Measurements from ENCODE around the gene OVCH1. TPM values are rescaled to one million over a fixed set of nuclear protein-coding genes. Genes with fewer than 3 reads are reported as not detected.

The OVCH1 gene
- total RNA-seq, 1 donor = under 0.01 TPM

DNA sequence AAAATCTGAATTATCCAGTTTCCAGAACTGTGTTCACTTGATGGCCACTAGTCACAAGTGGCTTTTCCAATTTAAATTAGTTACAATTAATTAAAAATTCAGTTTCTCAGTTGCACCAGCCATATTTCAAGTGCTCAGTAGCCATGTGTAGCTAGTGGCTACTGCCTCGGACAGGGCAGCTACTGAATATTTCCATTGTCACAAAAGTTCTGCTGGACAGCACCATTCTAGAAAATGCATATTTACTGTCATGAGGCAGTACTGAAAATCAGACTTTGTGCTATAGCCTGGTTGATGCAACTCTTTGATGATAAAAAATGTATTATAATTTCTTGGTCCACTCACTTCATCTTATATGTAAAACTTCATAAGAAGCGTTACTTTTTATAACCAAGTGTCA is 11.5 kb upstream of the OVCH1 start:
- TF ChIP-seq, protein P1, sequence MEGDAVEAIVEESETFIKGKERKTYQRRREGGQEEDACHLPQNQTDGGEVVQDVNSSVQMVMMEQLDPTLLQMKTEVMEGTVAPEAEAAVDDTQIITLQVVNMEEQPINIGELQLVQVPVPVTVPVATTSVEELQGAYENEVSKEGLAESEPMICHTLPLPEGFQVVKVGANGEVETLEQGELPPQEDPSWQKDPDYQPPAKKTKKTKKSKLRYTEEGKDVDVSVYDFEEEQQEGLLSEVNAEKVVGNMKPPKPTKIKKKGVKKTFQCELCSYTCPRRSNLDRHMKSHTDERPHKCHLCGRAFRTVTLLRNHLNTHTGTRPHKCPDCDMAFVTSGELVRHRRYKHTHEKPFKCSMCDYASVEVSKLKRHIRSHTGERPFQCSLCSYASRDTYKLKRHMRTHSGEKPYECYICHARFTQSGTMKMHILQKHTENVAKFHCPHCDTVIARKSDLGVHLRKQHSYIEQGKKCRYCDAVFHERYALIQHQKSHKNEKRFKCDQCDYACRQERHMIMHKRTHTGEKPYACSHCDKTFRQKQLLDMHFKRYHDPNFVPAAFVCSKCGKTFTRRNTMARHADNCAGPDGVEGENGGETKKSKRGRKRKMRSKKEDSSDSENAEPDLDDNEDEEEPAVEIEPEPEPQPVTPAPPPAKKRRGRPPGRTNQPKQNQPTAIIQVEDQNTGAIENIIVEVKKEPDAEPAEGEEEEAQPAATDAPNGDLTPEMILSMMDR (IDR thresholded peaks at IDR 0.05; ENCODE audit: insufficient read depth, low read depth, low read length) = no peak

DNA sequence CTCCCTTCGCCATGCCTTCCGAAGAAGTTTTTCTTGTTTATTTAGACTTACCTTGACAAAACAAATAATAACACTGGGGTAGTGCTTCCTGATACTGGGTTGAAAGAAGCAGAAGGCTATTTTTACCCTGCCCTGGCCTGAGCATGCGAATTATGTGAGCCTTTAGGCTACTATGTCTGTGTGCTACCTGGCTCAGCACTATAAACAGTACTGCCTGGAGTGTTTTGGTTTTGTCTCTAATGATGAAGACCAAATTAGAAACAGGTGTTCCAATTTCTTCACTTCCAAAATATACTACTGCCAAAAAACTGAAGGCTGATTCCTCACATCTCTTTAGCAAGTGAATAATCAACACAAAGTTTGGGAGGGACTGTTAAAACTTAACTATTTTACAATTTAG is 7.6 kb upstream of the OVCH1 start:
- H3K4me3 ChIP-seq (ENCODE audit: low read depth, low read length) = no peak overlapping the region
- TF ChIP-seq, protein P1 (IDR thresholded peaks at IDR 0.05; ENCODE audit: insufficient read depth, low read depth, low read length) = no peak
- no peak for DNase-seq (ENCODE audit: low read depth)

More for the DNA sequence above, 11.5 kb upstream of the OVCH1 start:
- no peak for DNase-seq (ENCODE audit: low read depth)
- H3K4me3 ChIP-seq (ENCODE audit: low read depth, low read length) = no peak overlapping the region

DNA sequence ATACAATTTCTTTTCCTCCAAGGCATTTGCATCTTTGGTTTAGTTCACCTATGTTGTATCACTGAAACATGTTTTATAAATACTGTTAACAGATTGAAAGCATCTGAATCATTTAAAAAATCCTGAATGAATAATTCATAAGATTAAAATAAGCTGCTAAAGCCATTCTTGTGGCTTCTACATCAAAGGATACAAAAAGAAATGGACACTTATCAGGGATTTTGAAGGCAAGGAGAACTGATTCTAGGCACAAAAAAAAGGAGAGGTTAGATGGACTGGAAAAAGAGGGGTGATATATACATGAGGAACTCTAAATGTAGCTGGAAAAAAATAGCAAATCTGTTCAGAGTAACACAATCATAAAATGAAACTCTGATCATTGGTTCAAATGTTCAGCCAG is 5.8 kb upstream of the OVCH1 start:
- TF ChIP-seq, protein P1 (IDR thresholded peaks at IDR 0.05; ENCODE audit: insufficient read depth, low read depth, low read length) = no peak
- no peak for DNase-seq (ENCODE audit: low read depth)
- no peak overlapping the region for H3K4me3 ChIP-seq (ENCODE audit: low read depth, low read length)

DNA sequence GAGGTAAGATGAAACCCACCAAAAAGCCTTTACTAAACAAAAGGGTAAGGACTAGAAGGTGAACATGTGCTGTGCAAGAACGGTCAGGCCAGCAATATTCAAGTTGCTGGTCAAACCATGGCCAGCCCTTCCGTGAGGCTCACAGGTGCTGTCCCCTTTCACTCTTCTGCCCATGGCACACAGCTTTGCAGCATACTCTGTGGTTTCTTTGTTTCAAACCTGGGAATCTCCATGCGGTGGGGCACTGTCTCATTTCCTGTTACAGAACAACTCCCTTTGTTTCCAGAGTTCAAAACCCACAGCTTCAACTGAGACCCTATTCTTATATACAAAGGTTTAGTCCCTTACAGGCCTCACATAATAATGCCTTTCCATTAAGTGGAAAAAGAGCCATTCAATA is 1.7 kb upstream of the OVCH1 start:
- no peak for DNase-seq (ENCODE audit: low read depth)
- TF ChIP-seq, protein P1 (IDR thresholded peaks at IDR 0.05; ENCODE audit: insufficient read depth, low read depth, low read length) = no peak
- H3K4me3 ChIP-seq (ENCODE audit: low read depth, low read length) = no peak overlapping the region

DNA sequence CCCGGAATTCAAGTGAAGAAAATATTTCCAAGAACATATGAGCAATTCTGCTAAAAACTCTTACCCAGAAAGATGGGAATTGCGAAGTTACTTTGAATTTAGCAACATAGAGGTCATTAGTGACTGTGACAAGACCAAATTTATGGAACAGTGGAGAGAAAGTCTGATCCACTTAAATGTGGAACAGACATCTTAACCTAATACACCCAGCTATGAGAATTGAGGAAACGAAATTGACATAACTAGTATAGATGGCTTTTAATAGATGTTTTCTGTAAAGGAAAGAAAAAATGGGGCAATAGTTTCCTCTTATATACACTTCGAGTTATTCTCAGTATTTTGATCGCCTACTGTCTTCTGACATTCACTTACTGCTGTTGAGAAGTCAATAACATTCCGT is 4.6 kb downstream of the OVCH1 start:
- H3K4me3 ChIP-seq (ENCODE audit: low read depth, low read length) = no peak overlapping the region
- DNase-seq (ENCODE audit: low read depth) = no peak
- TF ChIP-seq, protein P1 (IDR thresholded peaks at IDR 0.05; ENCODE audit: insufficient read depth, low read depth, low read length) = no peak

DNA sequence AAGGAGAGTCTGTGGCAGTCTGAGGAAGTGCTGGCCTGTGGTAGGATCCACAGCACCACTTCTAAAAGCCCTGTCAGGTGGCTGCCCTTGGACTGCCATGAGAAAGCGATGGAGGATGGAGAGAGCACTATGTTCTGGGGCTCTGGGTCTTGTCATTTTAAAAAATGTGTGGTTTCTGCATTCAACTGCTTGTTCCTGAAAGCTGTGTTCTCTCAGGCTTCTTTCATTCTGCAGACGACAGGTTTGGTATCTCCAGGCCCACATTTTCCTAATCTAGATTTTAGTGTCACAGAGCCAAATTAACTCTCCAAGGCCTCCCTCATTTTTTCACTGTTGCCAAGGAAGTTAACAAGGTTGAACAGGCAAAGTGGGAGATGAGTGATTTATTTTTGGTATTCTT is 10.5 kb downstream of the OVCH1 start:
- TF ChIP-seq, protein P1 (IDR thresholded peaks at IDR 0.05; ENCODE audit: insufficient read depth, low read depth, low read length) = no peak
- no peak for DNase-seq (ENCODE audit: low read depth)
- H3K4me3 ChIP-seq (ENCODE audit: low read depth, low read length) = no peak overlapping the region

DNA sequence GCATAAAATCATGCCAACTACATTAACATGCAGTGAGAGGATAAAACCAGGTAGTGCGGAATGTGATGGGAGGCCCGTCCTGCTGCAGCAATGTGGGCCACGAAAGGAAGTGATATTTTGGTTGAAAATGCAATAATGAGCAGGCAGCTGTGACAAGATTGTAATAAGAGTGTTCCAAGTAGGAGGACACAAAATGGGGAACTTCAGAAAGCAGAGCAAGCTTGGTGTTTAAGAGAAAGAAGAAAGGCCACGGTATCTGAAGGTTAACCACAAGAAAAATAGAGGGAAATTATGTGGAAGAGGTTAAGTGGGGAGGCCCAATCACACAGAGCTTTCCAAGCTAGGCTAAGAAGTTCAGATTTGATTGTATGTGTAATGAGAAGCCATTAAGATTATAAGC is 34.3 kb downstream of the OVCH1 start:
- DNase-seq (ENCODE audit: low read depth) = no peak
- no peak overlapping the region for H3K4me3 ChIP-seq (ENCODE audit: low read depth, low read length)
- TF ChIP-seq, protein P1 (IDR thresholded peaks at IDR 0.05; ENCODE audit: insufficient read depth, low read depth, low read length) = no peak
